HG02885 (cell line): ENCODE results near the gene IKZF2.

Experiments
- ATAC-seq: cut with Tn5 transposase; IDR thresholded peaks from one replicate; pipeline ENCODE4 v1.9.1; 2021; ENCODE audit warnings: mild to moderate bottlenecking; ENCODE audit not compliant: unreplicated experiment, poor library complexity

Gene IKZF2

GRCh38 chr2:213156717-213157116 is 5.3 kb upstream of the IKZF2 start:
- ATAC-seq: no peak

GRCh38 chr2:213152888-213153287 is 1.5 kb upstream of the IKZF2 start:
- ATAC-seq: no peak

GRCh38 chr2:213152065-213152794 is 818 bp upstream of the IKZF2 start:
- ATAC-seq: peak; percentile 24

- ATAC-seq: no peak
Observed at GRCh38 chr2:213150315-213151097, 906 bp downstream of the IKZF2 start.

- ATAC-seq: no peak
Observed at GRCh38 chr2:213149949-213150314, 1.5 kb downstream of the IKZF2 start.

- ATAC-seq: no peak
Observed at GRCh38 chr2:213149294-213149875, 2.0 kb downstream of the IKZF2 start.

- ATAC-seq: peak; percentile 16
Observed at GRCh38 chr2:213148572-213149261, 2.7 kb downstream of the IKZF2 start.

GRCh38 chr2:213147538-213147937 is 3.9 kb downstream of the IKZF2 start:
- ATAC-seq: peak; percentile 19

- no peak for ATAC-seq
Observed at GRCh38 chr2:213145715-213146242, 5.6 kb downstream of the IKZF2 start.

- no peak for ATAC-seq
Observed at GRCh38 chr2:213137064-213137463, 14.3 kb downstream of the IKZF2 start.

- no peak for ATAC-seq
Observed at GRCh38 chr2:213129311-213129710, 22.1 kb downstream of the IKZF2 start.

GRCh38 chr2:213125646-213126347 is 25.6 kb downstream of the IKZF2 start:
- ATAC-seq: no peak

GRCh38 chr2:213122725-213123124 is 28.7 kb downstream of the IKZF2 start:
- ATAC-seq: no peak

- no peak for ATAC-seq
Observed at GRCh38 chr2:213121690-213122089, 29.7 kb downstream of the IKZF2 start.

- peak; percentile 79 for ATAC-seq
Observed at GRCh38 chr2:213119061-213119809, 32.2 kb downstream of the IKZF2 start.

- ATAC-seq: no peak
Observed at GRCh38 chr2:213108308-213108707, 43.1 kb downstream of the IKZF2 start.

- no peak for ATAC-seq
Observed at GRCh38 chr2:213107728-213108127, 43.7 kb downstream of the IKZF2 start.

GRCh38 chr2:213105212-213105611 is 46.2 kb downstream of the IKZF2 start:
- ATAC-seq: no peak

- ATAC-seq: no peak
Observed at GRCh38 chr2:213104903-213105202, 46.6 kb downstream of the IKZF2 start.
